ENCODE measurements around the gene CCDC146. TPM values are rescaled to one million over a fixed set of nuclear protein-coding genes. Genes with fewer than 3 reads are reported as not detected.

CCDC146 gene
- total RNA-seq, 1 donor from 2014 or later, result 3.0 TPM

DNA sequence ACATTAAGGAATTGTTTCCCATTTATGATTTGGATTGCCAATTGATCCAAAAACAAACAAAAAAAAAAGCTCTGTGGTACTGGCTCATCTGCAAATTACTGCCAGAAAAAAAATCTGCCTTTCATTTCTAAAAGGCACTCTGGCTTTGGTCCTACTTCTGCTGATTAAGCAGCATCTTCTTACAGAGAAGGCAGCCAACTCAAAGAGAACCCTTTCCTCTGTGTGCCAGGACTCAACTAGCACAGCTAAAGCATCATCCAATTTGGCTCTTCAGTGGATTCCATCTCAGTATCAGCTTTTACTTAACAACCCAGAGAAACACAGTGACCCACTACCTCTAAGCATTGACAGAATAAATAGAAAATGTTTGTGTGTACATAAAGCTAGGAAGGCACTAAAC is 213.2 kb downstream of the CCDC146 start:
- H3K27ac Mint-ChIP-seq (ENCODE audit: unreplicated experiment), result no peak overlapping the region
- DNase-seq (ENCODE audit: low spot score), result no peak
- no peaks in the 10 kb centered on the region for H3K36me3 Mint-ChIP-seq (ENCODE audit: low read depth)
- H3K9me3 Mint-ChIP-seq (ENCODE audit: low read depth), result no peaks in the 10 kb centered on the region
- TF ChIP-seq, protein P1, sequence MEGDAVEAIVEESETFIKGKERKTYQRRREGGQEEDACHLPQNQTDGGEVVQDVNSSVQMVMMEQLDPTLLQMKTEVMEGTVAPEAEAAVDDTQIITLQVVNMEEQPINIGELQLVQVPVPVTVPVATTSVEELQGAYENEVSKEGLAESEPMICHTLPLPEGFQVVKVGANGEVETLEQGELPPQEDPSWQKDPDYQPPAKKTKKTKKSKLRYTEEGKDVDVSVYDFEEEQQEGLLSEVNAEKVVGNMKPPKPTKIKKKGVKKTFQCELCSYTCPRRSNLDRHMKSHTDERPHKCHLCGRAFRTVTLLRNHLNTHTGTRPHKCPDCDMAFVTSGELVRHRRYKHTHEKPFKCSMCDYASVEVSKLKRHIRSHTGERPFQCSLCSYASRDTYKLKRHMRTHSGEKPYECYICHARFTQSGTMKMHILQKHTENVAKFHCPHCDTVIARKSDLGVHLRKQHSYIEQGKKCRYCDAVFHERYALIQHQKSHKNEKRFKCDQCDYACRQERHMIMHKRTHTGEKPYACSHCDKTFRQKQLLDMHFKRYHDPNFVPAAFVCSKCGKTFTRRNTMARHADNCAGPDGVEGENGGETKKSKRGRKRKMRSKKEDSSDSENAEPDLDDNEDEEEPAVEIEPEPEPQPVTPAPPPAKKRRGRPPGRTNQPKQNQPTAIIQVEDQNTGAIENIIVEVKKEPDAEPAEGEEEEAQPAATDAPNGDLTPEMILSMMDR (IDR thresholded peaks at IDR 0.05), result no peak
- peaks cover 7% of the 10 kb centered on the region for H3K4me1 Mint-ChIP-seq (ENCODE audit: low read depth)
- H3K4me3 Mint-ChIP-seq (ENCODE audit: unreplicated experiment), result no peak overlapping the region
- no peaks in the 10 kb centered on the region for H3K27me3 Mint-ChIP-seq (ENCODE audit: low read depth)

DNA sequence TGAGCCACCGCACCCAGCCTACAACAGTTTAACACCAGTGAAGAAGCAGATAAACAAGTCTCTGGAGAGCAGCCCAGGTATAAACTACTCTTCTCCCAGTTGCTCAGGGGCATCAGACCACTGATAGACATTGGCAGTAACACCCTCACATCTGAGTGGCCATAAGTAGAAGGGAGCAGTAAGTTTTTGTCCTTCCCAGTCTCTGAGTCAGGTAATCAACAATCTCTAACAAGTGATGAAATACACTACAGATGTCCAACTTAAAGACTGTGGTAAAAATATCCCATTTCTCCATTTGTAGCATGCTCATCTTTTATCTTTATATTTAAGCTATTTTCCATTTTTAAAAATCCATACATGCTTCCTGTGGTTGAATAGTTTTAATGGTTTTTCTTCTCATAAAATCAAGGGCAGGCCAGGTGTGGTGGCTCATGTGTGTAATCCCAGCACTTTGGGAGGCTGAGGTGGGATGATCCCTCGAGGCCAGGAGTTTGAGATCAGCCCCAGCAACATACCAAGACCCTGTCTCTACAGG is 215.1 kb downstream of the CCDC146 start:
- no peaks in the 10 kb centered on the region for H3K36me3 Mint-ChIP-seq (ENCODE audit: low read depth)

DNA sequence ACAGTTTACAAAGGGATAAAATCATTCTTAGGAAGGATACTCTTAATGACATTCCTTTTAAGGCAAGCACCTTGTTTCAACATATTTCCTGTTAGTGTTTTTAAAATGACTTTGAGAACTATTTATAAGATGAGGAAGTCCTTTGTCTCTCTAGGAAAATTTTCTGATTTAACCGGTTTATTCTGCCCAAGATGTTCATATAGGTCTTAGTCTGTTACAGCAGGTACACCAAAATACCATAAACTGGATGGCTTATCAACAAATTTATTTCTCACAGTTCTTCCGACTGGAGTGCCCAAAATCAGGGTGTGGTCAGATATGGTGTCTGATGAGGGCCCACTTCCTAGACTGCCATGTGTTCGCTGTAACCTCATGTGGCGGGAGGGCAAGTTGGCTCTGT is 215.8 kb downstream of the CCDC146 start:
- Mint-ChIP-seq H3K27ac (ENCODE audit: unreplicated experiment) (no peak overlapping the region), H3K27me3 (ENCODE audit: low read depth) (no peaks in the 10 kb centered on the region), H3K9me3 (ENCODE audit: low read depth) (no peaks in the 10 kb centered on the region), H3K4me1 (ENCODE audit: low read depth) (no peaks in the 10 kb centered on the region), H3K36me3 (ENCODE audit: low read depth) (no peaks in the 10 kb centered on the region), H3K4me3 (ENCODE audit: unreplicated experiment) (no peak overlapping the region)
- no peak for DNase-seq (ENCODE audit: low spot score)
- TF ChIP-seq, protein P1 (IDR thresholded peaks at IDR 0.05), result no peak

More for the DNA sequence above, 215.1 kb downstream of the CCDC146 start:
- no peaks in the 10 kb centered on the region for H3K9me3 Mint-ChIP-seq (ENCODE audit: low read depth)
- no peak for DNase-seq (ENCODE audit: low spot score)
- no peak overlapping the region for H3K4me3 Mint-ChIP-seq (ENCODE audit: unreplicated experiment)
- no peaks in the 10 kb centered on the region for H3K4me1 Mint-ChIP-seq (ENCODE audit: low read depth)
- H3K27me3 Mint-ChIP-seq (ENCODE audit: low read depth), result no peaks in the 10 kb centered on the region
- no peak overlapping the region for H3K27ac Mint-ChIP-seq (ENCODE audit: unreplicated experiment)
- TF ChIP-seq, protein P1 (IDR thresholded peaks at IDR 0.05), result no peak

DNA sequence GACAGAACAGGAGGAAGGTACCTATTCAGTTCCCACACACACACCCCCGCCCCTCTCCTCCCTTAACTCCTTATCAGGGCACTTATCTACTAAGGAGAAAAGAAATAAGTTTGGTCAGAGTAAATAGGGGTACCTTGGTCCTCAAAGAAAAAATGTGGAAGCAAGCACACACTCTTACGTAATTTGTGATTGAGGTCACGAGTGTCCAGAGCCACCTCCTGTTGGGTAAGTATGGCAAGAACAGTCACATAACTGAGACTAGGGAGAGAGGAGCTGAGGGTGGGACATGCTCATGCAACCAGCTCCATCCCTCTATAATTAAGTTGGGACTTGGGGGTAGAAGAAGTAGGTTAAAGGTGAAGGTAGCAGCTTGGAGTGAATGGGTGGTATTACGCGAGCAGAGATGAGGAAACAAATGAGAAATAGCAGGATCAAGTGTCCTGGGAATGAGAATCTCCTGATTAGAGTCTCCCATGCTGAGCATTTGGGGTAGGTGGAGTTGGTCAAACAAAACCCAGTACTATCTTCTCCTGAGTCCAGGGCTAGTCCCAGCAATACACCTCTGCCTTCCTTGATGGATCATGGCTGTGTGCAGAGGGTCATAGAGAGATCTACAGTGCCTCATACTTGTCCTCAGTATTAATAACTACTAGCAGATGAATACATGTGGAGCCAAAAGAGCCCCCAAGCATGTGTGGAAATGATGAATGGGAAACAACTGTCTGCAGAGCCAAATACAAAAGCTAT is 216.6 kb downstream of the CCDC146 start:
- H3K9me3 Mint-ChIP-seq (ENCODE audit: low read depth), result no peaks in the 10 kb centered on the region
- H3K27me3 Mint-ChIP-seq (ENCODE audit: low read depth), result no peaks in the 10 kb centered on the region
- DNase-seq (ENCODE audit: low spot score), result no peak
- H3K36me3 Mint-ChIP-seq (ENCODE audit: low read depth), result no peaks in the 10 kb centered on the region
- TF ChIP-seq, protein P1 (IDR thresholded peaks at IDR 0.05), result no peak
- H3K27ac Mint-ChIP-seq (ENCODE audit: unreplicated experiment), result no peak overlapping the region
- H3K4me1 Mint-ChIP-seq (ENCODE audit: low read depth), result no peaks in the 10 kb centered on the region
- no peak overlapping the region for H3K4me3 Mint-ChIP-seq (ENCODE audit: unreplicated experiment)

DNA sequence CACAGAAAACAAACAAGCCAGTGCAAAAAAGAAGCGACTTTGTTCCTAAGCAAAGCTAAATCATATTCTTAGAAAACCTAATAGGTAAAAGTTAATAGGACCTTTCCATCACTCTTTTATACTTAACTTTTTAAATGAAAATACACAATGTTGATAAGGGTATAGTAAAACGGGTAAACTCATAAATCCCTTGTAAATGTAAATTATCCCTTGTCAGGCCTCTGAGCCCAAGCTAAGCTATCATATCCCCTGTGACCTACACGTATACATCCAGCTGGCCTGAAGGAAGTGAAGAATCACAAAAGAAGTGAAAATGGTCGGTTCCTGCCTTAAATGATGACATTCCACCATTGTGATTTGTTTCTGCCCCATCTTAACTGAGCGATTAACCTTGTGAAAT is 217.3 kb downstream of the CCDC146 start:
- H3K27me3 Mint-ChIP-seq (ENCODE audit: low read depth), result no peaks in the 10 kb centered on the region
- no peak for DNase-seq (ENCODE audit: low spot score)
- H3K36me3 Mint-ChIP-seq (ENCODE audit: low read depth), result no peaks in the 10 kb centered on the region
- H3K27ac Mint-ChIP-seq (ENCODE audit: unreplicated experiment), result no peak overlapping the region
- H3K4me1 Mint-ChIP-seq (ENCODE audit: low read depth), result no peaks in the 10 kb centered on the region
- H3K4me3 Mint-ChIP-seq (ENCODE audit: unreplicated experiment), result no peak overlapping the region
- TF ChIP-seq, protein P1 (IDR thresholded peaks at IDR 0.05), result no peak
- H3K9me3 Mint-ChIP-seq (ENCODE audit: low read depth), result no peaks in the 10 kb centered on the region

Other genes with a start within 250 kb of the CCDC146 start
- not detected in 3 replicates for gene SPDYE17, start 90.3 kb upstream of the CCDC146 start, total RNA-seq
- 0.20 TPM in 1 of 3 replicates, not detected in the others for gene SPDYE18, start 60.1 kb upstream of the CCDC146 start, total RNA-seq
- 0.19 TPM in 1 of 3 replicates, not detected in the others for gene FGL2, start 77.2 kb downstream of the CCDC146 start, total RNA-seq

Data from chondrocyte (in vitro differentiated cells).